GM23338 (cell line): ENCODE data around the gene SGK1.

ENCODE experiments used
- CTCF ChIP-seq, 2 experiments: fragments of 200-600 bp in 1 of 2; sonication (generic) in 1 of 2; conservative IDR thresholded peaks; 2 replicates each; pipeline versions ENCODE4 v1.5.1 to v1.6.1; 2016 to 2017; ENCODE audit warnings: antibody characterized with exemption in 2 of 2, low read depth in 2 of 2, mild to moderate bottlenecking in 2 of 2, moderate library complexity in 1 of 2
- EZH2 ChIP-seq: fragments of 200-600 bp; sonication (generic); IDR thresholded peaks from one replicate; pipeline ENCODE4 v1.8.0; 2017; ENCODE audit warnings: antibody characterized with exemption, mild to moderate bottlenecking, low read depth; ENCODE audit not compliant: unreplicated experiment
- EZH2phosphoT487 ChIP-seq: fragments of 200-600 bp; sonication (generic); IDR thresholded peaks from one replicate; pipeline ENCODE4 v1.8.1; 2018; ENCODE audit warnings: antibody characterized with exemption; ENCODE audit not compliant: unreplicated experiment
- JUNB ChIP-seq: IDR thresholded peaks from one replicate; pipeline ENCODE4 v1.6.1; 2016; ENCODE audit warnings: antibody characterized with exemption; ENCODE audit not compliant: unreplicated experiment
- POLR2AphosphoS5 ChIP-seq: IDR thresholded peaks from 2 replicates; pipeline ENCODE4 v1.6.1; 2016; ENCODE audit warnings: antibody characterized with exemption, low read depth
- REST ChIP-seq: IDR thresholded peaks from one replicate; pipeline ENCODE4 v1.6.1; 2018; ENCODE audit warnings: antibody characterized with exemption; ENCODE audit not compliant: unreplicated experiment
- STAT1 ChIP-seq: IDR thresholded peaks from one replicate; pipeline ENCODE4 v1.6.1; 2016; ENCODE audit warnings: antibody characterized with exemption; ENCODE audit not compliant: unreplicated experiment
- ZNF331 ChIP-seq: fragments of 250-450 bp; sonication (Bioruptor Pico); IDR thresholded peaks from 2 replicates; pipeline ENCODE4 v1.5.0; 2020; ENCODE audit warnings: low read depth, mild to moderate bottlenecking, moderate library complexity

GRCh38 chr6:134177753-134178160 is 140.2 kb downstream of the SGK1 start:
- TF ChIP-seq CTCF (conservative IDR thresholded peaks at IDR 0.05; ENCODE audit: low read depth in 2 of 2) (no peak), POLR2AphosphoS5 (no peak), EZH2 (no peak), EZH2phosphoT487 (no peak), ZNF331 (CRISPR knock-in tag) (no peak), STAT1 (no peak), REST (no peak), JUNB (no peak)
